GM18520 (cell line): ENCODE data around the gene ZNF600.
"Not testable (repeated sequence)": the region's sequence is repeated elsewhere in the genome, so short reads cannot be mapped to it uniquely, and the experiment has no call there.

Experiments
- ATAC-seq: cut with Tn5 transposase; IDR thresholded peaks from one replicate; pipeline ENCODE4 v1.9.1; 2021; ENCODE audit not compliant: unreplicated experiment

ZNF600 gene

DNA sequence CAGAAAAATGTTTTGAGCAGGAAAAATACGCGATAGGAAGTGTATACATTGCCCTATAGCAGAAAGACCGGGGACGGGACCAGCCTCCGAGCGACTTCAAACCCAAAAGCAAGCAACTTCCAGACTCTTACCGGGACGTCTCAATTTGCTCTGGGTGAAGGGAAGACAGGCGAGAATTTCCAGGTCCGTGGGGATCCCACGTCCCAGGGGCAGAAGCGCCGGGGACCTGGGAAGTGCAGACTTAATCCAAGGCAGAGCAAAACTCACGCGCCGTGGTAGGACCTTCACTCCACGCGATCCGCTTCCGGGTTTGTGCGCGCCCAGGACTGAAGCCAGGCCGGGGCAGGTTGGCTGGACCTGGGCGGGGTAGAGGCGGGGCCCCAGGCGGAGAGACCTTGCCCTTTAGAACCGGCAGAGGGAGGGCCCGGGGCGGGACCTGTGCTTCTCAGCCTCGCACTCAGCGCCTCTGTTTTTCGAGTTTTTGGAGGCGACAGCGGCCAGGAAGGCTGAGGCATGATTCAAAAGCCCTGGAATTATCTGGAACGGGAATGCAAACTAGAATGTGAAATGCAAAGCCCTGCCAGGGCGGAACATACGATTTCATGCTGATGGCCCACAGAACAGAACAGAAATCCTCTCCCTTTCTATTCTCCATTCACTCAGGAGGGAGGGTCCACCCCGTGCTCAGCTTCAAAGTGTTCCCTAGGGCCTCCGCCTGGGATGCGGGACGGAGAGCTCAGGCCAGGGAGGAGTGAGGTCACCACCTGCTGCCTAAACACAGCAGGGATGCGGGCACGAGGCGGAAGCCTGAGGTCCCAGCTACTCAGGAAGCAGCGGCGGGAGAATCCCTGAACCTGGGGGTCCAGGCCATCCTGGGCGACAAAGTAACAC, at the start of gene ZNF600:
Gene ZNF600 (minus strand): TSS at position 328 of the 891 bp plus-strand sequence. CDS start 7,903 bp downstream, outside the sequence.
- ATAC-seq = peak; percentile 61

DNA sequence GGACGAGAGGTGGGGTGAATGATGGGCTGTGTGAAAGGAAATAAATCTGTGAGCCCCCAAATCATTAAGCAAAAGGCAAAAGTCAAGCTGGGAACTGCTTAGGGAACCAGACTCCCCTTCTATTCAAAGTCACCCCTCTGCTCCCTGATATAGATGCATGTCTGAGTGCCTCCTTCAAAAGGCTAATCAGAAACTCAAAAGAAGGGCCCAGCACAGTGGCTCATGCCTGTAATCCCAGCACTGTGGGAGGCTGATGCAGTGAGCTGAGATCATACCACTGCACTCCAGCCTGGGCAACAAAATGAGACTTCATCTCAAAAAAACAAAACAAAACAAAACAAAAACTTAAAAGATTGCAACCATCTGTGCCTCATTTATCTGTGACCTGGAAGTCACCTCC, 47.7 kb upstream of the ZNF600 start:
- not testable (repeated sequence) for ATAC-seq

DNA sequence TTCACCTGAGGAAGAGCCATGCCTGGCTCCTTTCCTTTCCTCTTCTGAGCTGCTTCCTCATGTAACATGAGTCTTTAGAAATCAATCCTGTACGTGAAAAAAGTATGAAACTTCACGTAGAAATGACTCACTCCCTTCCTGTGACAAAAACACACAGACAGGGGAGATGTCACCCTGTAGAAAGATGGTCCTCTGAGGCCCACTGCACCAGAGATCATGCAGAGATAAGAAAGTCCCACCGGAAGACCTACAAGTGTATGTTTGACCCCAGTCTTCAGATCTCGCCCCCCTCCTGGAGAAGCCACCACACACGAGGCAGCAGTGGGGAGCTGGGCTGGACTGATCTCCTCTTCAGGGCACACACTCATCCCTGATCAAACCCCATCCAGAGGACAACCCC, 47.0 kb upstream of the ZNF600 start:
- not testable (repeated sequence) for ATAC-seq

DNA sequence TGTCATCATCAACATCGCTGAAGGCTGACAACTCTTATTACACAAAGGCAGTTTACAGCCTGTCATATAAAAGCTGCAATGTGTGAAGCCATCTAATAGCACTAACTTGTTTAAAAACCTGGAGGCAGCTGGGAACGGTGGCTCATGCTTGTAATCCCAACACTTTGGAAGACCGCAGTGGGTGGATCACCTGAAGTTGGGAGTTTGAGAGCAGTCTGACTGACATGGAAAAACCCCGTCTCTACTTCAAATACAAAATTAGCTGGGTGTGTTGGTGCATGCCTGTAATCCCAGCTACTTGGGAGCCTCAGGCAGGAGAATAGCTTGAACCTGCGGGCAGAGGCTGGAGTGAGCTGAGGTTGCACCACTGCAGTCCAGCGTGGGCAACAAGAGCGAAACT, 43.3 kb upstream of the ZNF600 start:
- ATAC-seq = not testable (repeated sequence)

DNA sequence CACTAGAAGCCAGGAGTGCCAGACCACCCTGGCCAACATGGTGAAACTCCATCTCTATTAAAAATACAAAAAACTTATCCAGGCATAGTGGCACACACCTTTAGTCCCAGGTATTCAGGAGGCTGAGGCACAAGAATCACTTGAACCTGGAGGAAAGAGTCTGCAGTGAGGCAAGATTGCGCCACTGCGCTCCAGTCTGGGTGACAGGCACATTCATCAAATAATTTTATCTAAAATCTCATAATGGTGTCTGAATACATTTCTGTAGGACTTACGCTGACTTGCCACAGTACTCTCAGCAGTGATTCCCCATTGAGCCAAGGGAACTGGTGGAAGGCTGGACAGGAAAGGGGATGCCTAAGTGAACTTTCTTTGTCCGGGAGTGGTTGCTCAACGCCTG, 39.2 kb upstream of the ZNF600 start:
- ATAC-seq = no peak

DNA sequence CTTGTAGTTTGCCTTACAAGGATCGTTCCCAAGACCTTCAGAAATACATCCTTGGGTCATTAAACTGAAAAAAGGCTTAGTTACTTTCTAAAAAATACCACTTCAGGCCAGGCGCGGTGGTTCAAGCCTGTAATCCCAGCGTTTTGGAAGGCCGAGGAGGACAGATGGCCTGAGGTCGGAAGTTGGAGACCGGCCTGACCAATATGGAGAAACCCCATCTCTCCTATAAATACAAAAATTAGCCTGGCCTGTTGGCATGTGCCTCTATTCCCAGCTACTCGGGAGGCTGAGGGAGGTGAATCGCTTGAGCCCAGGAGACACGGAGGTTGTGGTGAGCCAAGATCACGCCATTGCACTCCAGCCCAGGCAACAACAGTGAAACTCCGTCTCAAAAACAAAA, 37.1 kb upstream of the ZNF600 start:
- ATAC-seq = no peak

- ATAC-seq = peak; percentile 80
These were observed 34.8 kb upstream of the ZNF600 start, which contains the start of gene ZNF28 for GRCh38 chr19:52821204-52821960. Gene ZNF28 (minus strand): TSS chr19:52821633. CDS start chr19:52817958, 3,675 bp downstream.

GRCh38 chr19:52820472-52821203, 34.0 kb upstream of the ZNF600 start:
- ATAC-seq = not testable (repeated sequence)

- no peak for ATAC-seq
These were observed 23.2 kb upstream of the ZNF600 start for GRCh38 chr19:52809801-52810200.

GRCh38 chr19:52799950-52800640, 13.5 kb upstream of the ZNF600 start:
- not testable (repeated sequence) for ATAC-seq

DNA sequence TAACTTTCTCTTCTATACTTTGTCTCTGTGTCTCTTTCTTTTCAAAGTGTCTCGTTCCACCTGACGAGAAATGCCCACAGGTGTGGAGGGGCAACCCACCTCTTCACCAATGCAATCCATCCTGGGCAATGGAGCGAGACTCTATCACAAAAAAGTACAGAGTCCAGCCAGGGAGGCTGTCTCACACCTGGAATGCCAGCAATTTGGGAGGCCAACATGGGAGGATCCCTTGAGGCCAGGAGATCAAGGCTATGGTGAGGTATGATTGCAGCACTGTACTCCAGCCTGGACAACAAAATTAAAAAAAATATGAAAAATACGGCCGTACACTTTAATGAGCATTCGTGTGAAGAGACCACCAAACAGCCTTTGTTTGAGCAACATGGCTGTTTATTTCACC, 2.8 kb upstream of the ZNF600 start:
- no peak for ATAC-seq

- ATAC-seq = no peak
These were observed 520 bp downstream of the ZNF600 start for GRCh38 chr19:52786078-52786463.

DNA sequence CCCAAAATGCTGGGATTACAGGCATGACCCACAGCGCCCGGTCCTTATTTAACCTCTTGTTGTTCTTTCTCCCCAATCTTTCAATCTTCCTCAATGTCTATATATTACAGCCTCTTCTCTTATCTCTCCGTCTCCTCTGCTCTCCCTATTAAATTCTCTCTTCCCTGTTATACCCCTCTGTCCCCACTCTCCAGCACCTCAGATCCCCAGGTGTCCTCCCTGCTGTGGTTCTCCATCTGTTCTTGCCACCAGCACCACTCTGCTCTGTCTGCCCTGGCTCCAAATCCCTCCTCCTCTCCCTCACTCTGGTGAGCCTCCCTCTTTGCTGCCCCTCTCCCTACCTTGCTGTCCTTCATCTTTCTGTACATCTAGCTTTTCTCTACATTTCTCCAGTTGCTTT, 1.1 kb downstream of the ZNF600 start:
- no peak for ATAC-seq

DNA sequence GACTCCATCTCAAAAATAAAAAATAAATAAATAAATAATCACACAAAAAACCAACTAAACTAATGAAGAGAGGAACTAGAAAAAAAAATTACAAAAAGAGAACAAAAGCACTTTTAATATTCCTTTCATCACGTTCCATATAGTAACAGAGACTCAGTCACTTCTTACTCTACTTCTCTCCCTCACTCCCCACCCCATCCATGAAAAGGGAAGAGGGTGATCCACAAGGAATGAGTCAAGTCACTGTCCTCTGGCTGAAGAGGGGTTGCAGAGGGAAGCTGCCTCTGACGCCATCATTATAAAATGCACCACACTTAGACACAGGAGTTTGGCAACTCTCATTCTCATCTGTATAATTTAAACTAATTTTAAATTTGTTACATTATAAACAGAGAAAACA, 3.7 kb downstream of the ZNF600 start:
- ATAC-seq = not testable (repeated sequence)

DNA sequence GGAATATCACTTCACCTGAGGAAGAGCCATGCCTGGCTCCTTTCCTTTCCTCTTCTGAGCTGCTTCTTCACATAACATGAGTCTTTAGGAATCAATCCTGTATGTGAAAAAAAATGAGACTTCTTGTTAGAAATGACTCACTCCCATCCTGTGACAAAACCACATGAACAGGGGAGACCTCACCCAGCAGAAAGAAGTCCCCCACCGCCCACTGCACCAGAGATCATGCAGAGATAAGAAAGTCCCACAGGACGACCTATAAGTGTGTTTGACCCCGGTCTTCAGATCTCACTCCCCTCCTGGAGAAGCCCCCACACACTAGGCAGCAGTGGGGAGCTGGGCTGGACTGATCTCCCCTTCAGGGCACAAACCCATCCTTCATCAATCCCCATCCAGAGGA, 7.8 kb downstream of the ZNF600 start:
- no peak for ATAC-seq

DNA sequence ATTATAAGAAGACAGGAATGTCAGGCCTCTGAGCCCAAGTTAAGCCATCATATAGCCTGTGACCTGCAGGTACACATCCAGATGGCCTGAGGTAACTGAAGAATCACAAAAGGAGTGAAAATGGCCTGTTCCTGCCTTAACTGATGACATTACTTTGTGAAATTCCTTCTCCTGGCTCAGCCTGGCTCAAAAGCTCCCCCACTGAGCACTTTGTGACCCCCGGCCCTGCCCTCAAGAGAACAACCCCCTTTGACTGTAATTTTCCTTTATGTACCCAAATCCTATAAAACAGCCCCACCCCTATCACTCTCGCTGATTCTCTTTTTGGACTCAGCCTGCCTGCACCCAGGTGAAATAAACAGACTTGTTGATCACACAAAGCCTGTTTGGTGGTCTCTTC, 30.1 kb downstream of the ZNF600 start:
- not testable (repeated sequence) for ATAC-seq

- no peak for ATAC-seq
These were observed 36.8 kb downstream of the ZNF600 start for GRCh38 chr19:52749780-52750179.

- ATAC-seq = no peak
These were observed 38.1 kb downstream of the ZNF600 start for GRCh38 chr19:52748336-52748950.

DNA sequence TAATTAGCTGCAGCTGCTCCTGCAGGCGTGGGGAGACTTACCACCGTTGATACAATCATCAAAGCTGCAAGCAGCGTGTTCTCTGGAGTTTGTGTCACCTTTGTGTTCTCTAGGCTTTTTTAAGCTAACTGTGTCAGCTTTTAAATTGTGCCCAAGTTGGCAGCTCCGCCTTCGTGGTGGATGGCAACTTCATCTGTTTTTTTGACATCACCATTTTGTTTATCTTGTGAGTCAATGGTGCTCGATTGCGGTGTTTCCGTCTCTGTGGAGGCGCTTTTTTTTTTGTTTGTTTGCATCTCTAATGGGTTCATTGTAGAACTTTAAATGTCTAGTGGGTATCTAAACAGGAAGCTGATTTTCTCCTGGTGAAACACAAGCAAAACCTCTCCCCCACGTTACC, 40.7 kb downstream of the ZNF600 start:
- ATAC-seq = not testable (repeated sequence)

DNA sequence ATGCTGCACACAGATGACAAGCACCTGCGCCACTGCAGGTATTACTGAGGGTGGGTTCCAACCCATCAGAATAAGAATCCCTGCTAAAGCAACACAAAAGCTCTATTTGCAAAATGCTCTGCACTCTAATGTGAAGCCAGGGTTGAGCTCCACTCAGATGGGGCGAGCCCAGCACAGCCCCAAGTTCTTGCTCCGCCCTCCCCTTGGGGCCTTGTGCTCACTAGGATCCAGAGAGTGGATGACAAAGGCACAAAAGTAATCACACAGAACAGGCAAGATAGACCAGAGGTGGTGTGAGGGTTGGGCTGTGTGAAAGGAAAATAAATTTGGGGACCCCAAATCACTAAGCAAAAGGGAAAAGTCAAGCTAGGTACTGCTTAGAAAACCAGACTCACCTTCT, 43.5 kb downstream of the ZNF600 start:
- ATAC-seq = no peak
